K562 (cell line): ENCODE measurements around the gene FARP1. TPM values are rescaled to one million over a fixed set of nuclear protein-coding genes. Genes with fewer than 3 reads are reported as not detected.

Experiments used
- ATAC-seq: fragments of 200-7000 bp; cut with Tn5 transposase; 3 replicates; pipeline ENCODE4 v1.9.1; 2020; ENCODE audit warnings: moderate library complexity
- BruUV-seq: library from RNA; stranded (reverse); fragments of 400-500 nt; replicated peaks from 2 replicates; lab custom pipeline; 2021; lab: Mats Ljungman, UMichigan
- CTCF ChIA-PET: fragments of 300-600 bp; formaldehyde crosslinking; extraction: SDS; loops from one replicate; lab custom pipeline; 2021; ENCODE audit warnings: low intra/inter-chr PET ratio; lab: Yijun Ruan, JAX
- POLR2A ChIA-PET: fragments of 300-600, 350-650 bp; sonication (Branson Sonifier 250); formaldehyde crosslinking; extraction: SDS; loops from one replicate; lab custom pipeline; 2021; ENCODE audit warnings: antibody characterized with exemption, inconsistent platforms; lab: Yijun Ruan, JAX
- DNase-seq, 4 experiments: peaks; one replicate each; pipeline versions ENCODE4 v3.0.0 to v3.0.0-alpha.2; 2011 to 2018; ENCODE audit warnings: low spot score in 3 of 4, mixed read lengths in 3 of 4; ENCODE audit errors: extremely low read depth in 1 of 4
- FAIRE-seq: peaks from 2 replicates; lab custom pipeline; 2011; peaks lifted over from hg19 to GRCh38; lab: Jason Lieb, UNC
- H2AFZ ChIP-seq: 2 replicates; pipeline ENCODE4 v1.6.0; 2011; ENCODE audit warnings: low read depth, low read length, control low read depth, inconsistent platforms
- H3K27ac ChIP-seq: fragments of 200-600 bp; 3 replicates; pipeline ENCODE4 v1.8.0; 2011; ENCODE audit warnings: low read depth, mild to moderate bottlenecking, control low read depth, inconsistent platforms, low read length, moderate library complexity, mixed read lengths; ENCODE audit errors: extremely low read depth
- H3K27me3 ChIP-seq, 2 experiments: fragments of 300-600 bp in 1 of 2; 2 replicates in 1 of 2; 3 replicates in 1 of 2; pipeline versions ENCODE4 v1.6.0 to v1.8.0; 2011; ENCODE audit warnings: inconsistent platforms in 2 of 2, low read length in 2 of 2, mild to moderate bottlenecking in 1 of 2, mixed read lengths in 1 of 2, moderate library complexity in 1 of 2; ENCODE audit not compliant: control insufficient read depth in 2 of 2, insufficient read depth in 2 of 2
- H3K36me3 ChIP-seq: fragments of 300-600 bp; 3 replicates; pipeline ENCODE4 v1.8.0; 2011; ENCODE audit warnings: mild to moderate bottlenecking, low read length, inconsistent platforms; ENCODE audit not compliant: control insufficient read depth, insufficient read depth
- H3K4me1 ChIP-seq, 2 experiments: fragments of 200-600 bp in 1 of 2; replicated peaks in 1 of 2; 2 replicates in 1 of 2; 3 replicates in 1 of 2; pipeline versions ENCODE4 v1.5.1 to v1.8.0; 2011; ENCODE audit warnings: inconsistent platforms in 2 of 2, low read length in 2 of 2, mild to moderate bottlenecking in 1 of 2, mixed read lengths in 1 of 2, moderate library complexity in 1 of 2; ENCODE audit not compliant: control insufficient read depth in 2 of 2, insufficient read depth in 2 of 2
- H3K4me2 ChIP-seq: 2 replicates; pipeline ENCODE4 v1.6.1; 2011; ENCODE audit warnings: low read length, control low read depth, inconsistent platforms, mixed read lengths; ENCODE audit not compliant: insufficient read depth
- H3K4me3 ChIP-seq: fragments of 200-600 bp; sonication (generic), shearing (Covaris generic); 2 replicates; pipeline ENCODE4 v1.5.1; 2016; ENCODE audit warnings: control low read depth, inconsistent platforms
- H3K79me2 ChIP-seq: fragments of 200-600 bp; 3 replicates; pipeline ENCODE4 v1.8.0; 2011; ENCODE audit warnings: low read length, inconsistent platforms; ENCODE audit not compliant: control insufficient read depth, insufficient read depth
- H3K9ac ChIP-seq, 2 experiments: 2 replicates each; pipeline versions ENCODE4 v1.6.0 to v1.6.1; 2011; ENCODE audit warnings: low read depth in 2 of 2, low read length in 2 of 2, control low read depth in 1 of 2, inconsistent platforms in 1 of 2, mild to moderate bottlenecking in 1 of 2, mixed read lengths in 1 of 2; ENCODE audit not compliant: insufficient read depth in 1 of 2
- H3K9me1 ChIP-seq: one replicate; pipeline ENCODE4 v1.6.0; 2011; ENCODE audit warnings: inconsistent platforms, mild to moderate bottlenecking, low read length, moderate library complexity; ENCODE audit not compliant: control insufficient read depth, insufficient read depth
- H3K9me3 ChIP-seq: replicated peaks from 2 replicates; pipeline ENCODE4 v1.5.1; 2011; ENCODE audit warnings: low read depth, low read length, inconsistent platforms; ENCODE audit not compliant: control insufficient read depth, insufficient read depth
- H4K20me1 ChIP-seq: replicated peaks from 2 replicates; pipeline ENCODE4 v1.6.1; 2011; ENCODE audit warnings: low read length, inconsistent platforms, mixed read lengths; ENCODE audit not compliant: control insufficient read depth, insufficient read depth
- ARID2 ChIP-seq: fragments of 450-650 bp; IDR thresholded peaks from 2 replicates; pipeline ENCODE4 v1.6.1; 2017; ENCODE audit warnings: antibody characterized with exemption, mild to moderate bottlenecking
- IFI16 ChIP-seq: fragments of 250-450 bp; sonication (Bioruptor Pico); IDR thresholded peaks from 2 replicates; pipeline ENCODE4 v2.1.2; 2022; ENCODE audit warnings: mild to moderate bottlenecking, inconsistent platforms
- MECOM ChIP-seq: fragments of 250-450 bp; sonication (Bioruptor Pico); IDR thresholded peaks from 2 replicates; pipeline ENCODE4 v1.8.0; 2022; ENCODE audit warnings: inconsistent platforms
- MTF1 ChIP-seq: fragments of 250-450 bp; sonication (Bioruptor Pico); IDR thresholded peaks from 2 replicates; pipeline ENCODE4 v1.9.0; 2021; ENCODE audit warnings: moderate library complexity, mild to moderate bottlenecking, inconsistent platforms, borderline replicate concordance
- NCOA6 ChIP-seq: fragments of 450-650 bp; IDR thresholded peaks from 2 replicates; pipeline ENCODE4 v1.6.1; 2017; ENCODE audit warnings: mild to moderate bottlenecking
- SIX5 ChIP-seq, 2 experiments: IDR thresholded peaks; 2 replicates each; pipeline ENCODE4 v1.6.1; 2011; ENCODE audit warnings: low read length in 2 of 2, borderline replicate concordance in 1 of 2, low read depth in 1 of 2, mild to moderate bottlenecking in 1 of 2, moderate library complexity in 1 of 2; ENCODE audit not compliant: insufficient read depth in 1 of 2
- SREBF1 ChIP-seq: fragments of 150-350 bp; IDR thresholded peaks from 2 replicates; pipeline ENCODE4 v1.6.1; 2014; ENCODE audit warnings: antibody characterized with exemption, low read depth, low read length, borderline replicate concordance
- SRSF9 ChIP-seq: fragments of 200-400 bp; formaldehyde crosslinking; IDR thresholded peaks from 2 replicates; pipeline ENCODE4 v1.6.1; 2017; ENCODE audit warnings: low read depth, low read length, borderline replicate concordance
- STAG1 ChIP-seq: sonication (generic); formaldehyde crosslinking; IDR thresholded peaks from 2 replicates; pipeline ENCODE4 v1.5.0; 2020; ENCODE audit warnings: missing genetic modification reagents, borderline replicate concordance
- USF1 ChIP-seq: sonication (generic); formaldehyde crosslinking; IDR thresholded peaks from 2 replicates; pipeline ENCODE4 v1.9.0; 2022; ENCODE audit warnings: mild to moderate bottlenecking, missing genetic modification reagents
- ZC3H4 ChIP-seq: sonication (generic); formaldehyde crosslinking; IDR thresholded peaks from 2 replicates; pipeline ENCODE4 v1.9.0; 2021; ENCODE audit warnings: missing genetic modification reagents, borderline replicate concordance
- ZFPM2 ChIP-seq: fragments of 250-450 bp; sonication (Bioruptor Pico); IDR thresholded peaks from 2 replicates; pipeline ENCODE4 v1.5.1; 2022; ENCODE audit warnings: mild to moderate bottlenecking
- ZNF512 ChIP-seq: IDR thresholded peaks from 2 replicates; pipeline ENCODE4 v1.6.1; 2016; ENCODE audit warnings: missing genetic modification characterization, missing compliant biosample characterization
- ZNF561 ChIP-seq: fragments of 450-650 bp; formaldehyde crosslinking; conservative IDR thresholded peaks from 2 replicates; pipeline ENCODE4 v1.4.0; 2020; ENCODE audit warnings: mild to moderate bottlenecking, moderate library complexity
- WGBS: fragments of 100-300 bp; shearing (Covaris generic); methylation state at CpG from one replicate; pipeline ENCODE4 v1.1.6; 2016; ENCODE audit warnings: low coverage, mixed read lengths; ENCODE audit not compliant: insufficient coverage; ENCODE audit errors: missing lambda C conversion rate; 5-methylcytosine and 5-hydroxymethylcytosine counted together
- in situ Hi-C: fragments of 300-500 bp; cut with MboI; formaldehyde crosslinking; loops from 4 replicates; pipeline ENCODE4 v1.15.0; 2018; ENCODE audit warnings: inconsistent platforms, mixed read lengths
- intact Hi-C: fragments of 100-400 bp; cut with micrococcal nuclease; formaldehyde crosslinking; loops from 2 replicates; pipeline ENCODE4 v1.14.2; 2022
- polyA plus RNA-seq, 8 experiments: library from polyadenylated mRNA; depleted of rRNA in 4 of 8; stranded (reverse) in 5 of 8; unstranded in 3 of 8; fragments of >200 nt; fragmentation: Nextera tagmentation in 2 of 8; fragmentation: Illumina TruSeq in 1 of 8; extraction: Ambion mirVana in 2 of 8; extraction: Trizol in 1 of 8; gene quantifications; 2 replicates each; pipeline versions ENCODE4 v1.2.1 to v1.2.3, GENCODE V29; 2011 to 2014; ENCODE audit warnings: inconsistent platforms in 1 of 8, missing spikeins in 1 of 8
- total RNA-seq, 7 experiments: library from RNA; depleted of rRNA in 6 of 7; stranded (reverse); fragments of >200 nt in 6 of 7; fragmentation: Illumina TruSeq in 2 of 7; extraction: Trizol in 2 of 7; gene quantifications; 2 replicates each; pipeline versions ENCODE4 v1.2.1 to v1.2.3, GENCODE V29; 2011 to 2021; ENCODE audit warnings: low replicate concordance in 1 of 7

The FARP1 gene
- total and polyA plus RNA-seq, 9 of the 15 experiments (the other 6 are each of a cell fraction or from before 2014, with no cell fraction given) = 0.03 to 0.29 (median 0.05) TPM; not detected in 3

- TF ChIP-seq STAG1 (CRISPR knock-in tag) (no peak), ZNF512 (no peak), ZFPM2 (no peak)
Measured at GRCh38 chr13:98366959-98367358, 224.1 kb downstream of the FARP1 start (continued).

- POLR2A ChIA-PET = no interaction called here
- CTCF ChIA-PET = no interaction called here
- H2AFZ ChIP-seq = no peak overlapping the region
- FAIRE-seq = no peak
- no TSS peak for BruUV-seq
- intact Hi-C loops (no loop called here), in situ Hi-C loops (no loop called here)
- 0% methylated on average over 2 of the region's 2 CpGs for WGBS
- no peaks in the 10 kb centered on the region for H3K9me1 ChIP-seq
- H3K27ac ChIP-seq = no peak overlapping the region
- peaks cover 6% of the 10 kb centered on the region in 2 experiments; a peak in 3 of 5 replicates for H3K27me3 ChIP-seq
- no peaks in the 10 kb centered on the region for H3K79me2 ChIP-seq
- no peak overlapping the region for H3K4me2 ChIP-seq
- no peaks in the 10 kb centered on the region for H4K20me1 ChIP-seq
- TF ChIP-seq SREBF1 (no peak), MECOM (no peak), USF1 (no peak), SRSF9 (no peak), SIX5 (IDR thresholded peaks at IDR 0.05; ENCODE audit: borderline replicate concordance in 1 of 2, insufficient read depth in 1 of 2, low read depth in 1 of 2, low read length in 2 of 2) (no peak), ZC3H4 (no peak), ARID2 (no peak), MTF1 (no peak), IFI16 (CRISPR knock-in tag) (no peak), ZNF561 (CRISPR knock-in tag) (no peak), NCOA6 (no peak)
- ATAC-seq = no peak
- DNase-seq = no peak
- no peak overlapping the region for H3K4me3 ChIP-seq
- no peaks in the 10 kb centered on the region for H3K36me3 ChIP-seq
- no peaks in the 10 kb centered on the region for H3K4me1 ChIP-seq
- H3K9me3 ChIP-seq = no peaks in the 10 kb centered on the region
- H3K9ac ChIP-seq = no peak overlapping the region
Measured at GRCh38 chr13:98368019-98368418, 225.1 kb downstream of the FARP1 start.
